CD4-positive, alpha-beta T cell (primary cell): ENCODE data around the gene MSMP. TPM values are rescaled to one million over a fixed set of nuclear protein-coding genes. Genes with fewer than 3 reads are reported as not detected.
A peak's percentile ranks its signal among the peaks of the same experiment; 100 is the strongest.

Source experiments
- ATAC-seq: fragments of 200-7000 bp; cut with Tn5 transposase; one replicate; pipeline ENCODE4 v1.10.0; 2022; ENCODE audit warnings: mild to moderate bottlenecking; ENCODE audit not compliant: poor library complexity
- CTCF ChIA-PET: fragments of 350-600 bp; sonication (Branson Sonifier 250); formaldehyde crosslinking; loops from one replicate; lab custom pipeline; 2021; ENCODE audit warnings: antibody characterized with exemption, inconsistent platforms; lab: Charles Lee
- POLR2A ChIA-PET: fragments of 350-600 bp; sonication (Branson Sonifier 250); formaldehyde crosslinking; loops from one replicate; lab custom pipeline; 2021; ENCODE audit warnings: antibody characterized with exemption, inconsistent platforms; lab: Charles Lee
- DNase-seq, 14 experiments: peaks; one replicate each; pipeline ENCODE4 v3.0.0-alpha.2; 2013 to 2020; ENCODE audit warnings: mixed read lengths in 2 of 14
- H3K27ac ChIP-seq, 2 donors: one replicate each; pipeline versions ENCODE4 v1.5.1 to v1.7.0; 2013; ENCODE audit warnings: low read length in 2 of 2, low read depth in 1 of 2, mild to moderate bottlenecking in 1 of 2
- H3K27me3 ChIP-seq, 2 experiments: 1 replicate in 1 of 2; 2 replicates in 1 of 2; pipeline versions ENCODE4 v1.6.1 to v1.7.0; 2013; ENCODE audit warnings: low read length in 2 of 2, control low read depth in 1 of 2, mild to moderate bottlenecking in 1 of 2, moderate library complexity in 1 of 2; ENCODE audit not compliant: insufficient read depth in 2 of 2, control insufficient read depth in 1 of 2
- H3K36me3 ChIP-seq: one replicate; pipeline ENCODE4 v1.6.1; 2013; ENCODE audit warnings: low read length, control low read depth; ENCODE audit not compliant: insufficient read depth
- H3K4me1 ChIP-seq: one replicate; pipeline ENCODE4 v1.6.1; 2013; ENCODE audit warnings: low read length, control low read depth; ENCODE audit not compliant: insufficient read depth
- H3K4me3 ChIP-seq: one replicate; pipeline ENCODE4 v1.5.1; 2013; ENCODE audit warnings: mild to moderate bottlenecking, low read length, moderate library complexity
- H3K9me3 ChIP-seq, 2 experiments: 1 replicate in 1 of 2; 2 replicates in 1 of 2; pipeline versions ENCODE4 v1.6.1 to v1.7.0; 2013; ENCODE audit warnings: low read length in 2 of 2, mild to moderate bottlenecking in 2 of 2, control low read depth in 1 of 2, moderate library complexity in 1 of 2; ENCODE audit not compliant: control insufficient read depth in 1 of 2, insufficient read depth in 1 of 2
- H3K27ac Mint-ChIP-seq: one replicate; pipeline ENCODE4 v1.8.0; 2020; ENCODE audit warnings: mixed read lengths
- H3K27me3 Mint-ChIP-seq: one replicate; pipeline ENCODE4 v1.8.0; 2021; ENCODE audit warnings: mixed read lengths
- H3K36me3 Mint-ChIP-seq: one replicate; pipeline ENCODE4 v1.8.0; 2021; ENCODE audit warnings: low read depth, mixed read lengths
- H3K4me1 Mint-ChIP-seq: one replicate; pipeline ENCODE4 v1.8.0; 2021; ENCODE audit warnings: low read depth, mixed read lengths
- H3K4me3 Mint-ChIP-seq: one replicate; pipeline ENCODE4 v1.8.0; 2020; ENCODE audit warnings: mild to moderate bottlenecking, mixed read lengths
- H3K9me3 Mint-ChIP-seq: one replicate; pipeline ENCODE4 v1.8.0; 2020; ENCODE audit warnings: mixed read lengths
- intact Hi-C, 2 experiments: fragments of 100-400 bp; cut with DNase I in 1 of 2; cut with micrococcal nuclease in 1 of 2; formaldehyde crosslinking; loops; one replicate each; pipeline versions ENCODE4 v1.15.1 to v1.9.0; 2023 to 2025; cut with DNase I, micrococcal nuclease
- total RNA-seq, 174 experiments: library from RNA in 2 of 174; stranded (reverse) in 2 of 174; gene quantifications; one replicate each; pipeline ENCODE4 v1.2.3 and lab custom pipeline; 2021 to 2026
- TF ChIP-seq, protein P1 (sequence below): fragments of 200-600 bp; IDR thresholded peaks from one replicate; pipeline ENCODE4 v1.8.0; 2022; ENCODE audit warnings: antibody characterized with exemption, mild to moderate bottlenecking

MSMP gene
- total RNA-seq, 2 experiments from 2014 or later: not detected

DNA sequence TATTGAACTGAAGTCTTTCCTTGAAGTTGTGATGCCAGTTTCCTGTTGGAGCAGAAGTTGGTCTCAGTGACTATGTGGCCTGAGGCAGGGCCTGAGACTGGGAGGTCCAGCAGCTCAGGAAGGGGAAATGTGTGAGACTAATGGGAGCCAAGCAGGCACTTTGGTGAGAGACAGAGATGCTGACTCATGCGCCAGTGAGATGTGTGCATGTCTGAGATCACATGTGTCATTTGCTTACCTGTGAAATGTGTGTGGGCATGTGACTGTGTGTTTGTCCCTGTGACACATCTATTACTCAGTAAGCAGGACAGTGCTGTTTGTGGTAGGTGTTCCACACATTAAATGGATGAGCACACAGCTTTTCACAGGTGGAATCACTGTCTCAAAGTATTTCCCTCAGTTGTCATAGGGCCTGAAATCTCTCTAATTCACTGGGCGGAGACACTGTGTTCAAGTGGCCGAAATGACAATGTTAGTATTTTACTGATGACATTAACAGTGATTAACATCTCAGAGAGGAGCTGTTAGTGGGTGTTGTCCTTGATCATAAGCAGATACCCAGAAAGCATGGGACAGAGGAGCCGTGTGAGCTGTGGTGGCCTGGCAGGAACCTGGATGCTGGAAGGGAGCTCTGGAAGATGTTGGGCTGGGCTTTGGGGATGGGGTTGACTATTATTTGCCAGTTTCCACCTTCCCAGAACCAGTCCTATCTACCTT lies 44.7 kb upstream of the MSMP start:
- TF ChIP-seq, protein P1, sequence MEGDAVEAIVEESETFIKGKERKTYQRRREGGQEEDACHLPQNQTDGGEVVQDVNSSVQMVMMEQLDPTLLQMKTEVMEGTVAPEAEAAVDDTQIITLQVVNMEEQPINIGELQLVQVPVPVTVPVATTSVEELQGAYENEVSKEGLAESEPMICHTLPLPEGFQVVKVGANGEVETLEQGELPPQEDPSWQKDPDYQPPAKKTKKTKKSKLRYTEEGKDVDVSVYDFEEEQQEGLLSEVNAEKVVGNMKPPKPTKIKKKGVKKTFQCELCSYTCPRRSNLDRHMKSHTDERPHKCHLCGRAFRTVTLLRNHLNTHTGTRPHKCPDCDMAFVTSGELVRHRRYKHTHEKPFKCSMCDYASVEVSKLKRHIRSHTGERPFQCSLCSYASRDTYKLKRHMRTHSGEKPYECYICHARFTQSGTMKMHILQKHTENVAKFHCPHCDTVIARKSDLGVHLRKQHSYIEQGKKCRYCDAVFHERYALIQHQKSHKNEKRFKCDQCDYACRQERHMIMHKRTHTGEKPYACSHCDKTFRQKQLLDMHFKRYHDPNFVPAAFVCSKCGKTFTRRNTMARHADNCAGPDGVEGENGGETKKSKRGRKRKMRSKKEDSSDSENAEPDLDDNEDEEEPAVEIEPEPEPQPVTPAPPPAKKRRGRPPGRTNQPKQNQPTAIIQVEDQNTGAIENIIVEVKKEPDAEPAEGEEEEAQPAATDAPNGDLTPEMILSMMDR: no peak
- POLR2A ChIA-PET: no interaction called here
- CTCF ChIA-PET: no interaction called here
- DNase-seq: peak in 1 of 14 experiments; percentile 17
- no peaks in the 10 kb centered on the region for H3K27me3 ChIP-seq
- Mint-ChIP-seq H3K27me3 (no peaks in the 10 kb centered on the region), H3K27ac (no peak overlapping the region), H3K9me3 (no peaks in the 10 kb centered on the region), H3K4me1 (no peaks in the 10 kb centered on the region), H3K36me3 (peaks cover 52% of the 10 kb centered on the region), H3K4me3 (no peak overlapping the region)
- no peak overlapping the region for H3K4me3 ChIP-seq
- intact Hi-C loops: no loop called here
- peaks cover 33% of the 10 kb centered on the region for H3K36me3 ChIP-seq
- no peaks in the 10 kb centered on the region for H3K9me3 ChIP-seq
- ATAC-seq: no peak
- no peak overlapping the region for H3K27ac ChIP-seq
- no peaks in the 10 kb centered on the region for H3K4me1 ChIP-seq

DNA sequence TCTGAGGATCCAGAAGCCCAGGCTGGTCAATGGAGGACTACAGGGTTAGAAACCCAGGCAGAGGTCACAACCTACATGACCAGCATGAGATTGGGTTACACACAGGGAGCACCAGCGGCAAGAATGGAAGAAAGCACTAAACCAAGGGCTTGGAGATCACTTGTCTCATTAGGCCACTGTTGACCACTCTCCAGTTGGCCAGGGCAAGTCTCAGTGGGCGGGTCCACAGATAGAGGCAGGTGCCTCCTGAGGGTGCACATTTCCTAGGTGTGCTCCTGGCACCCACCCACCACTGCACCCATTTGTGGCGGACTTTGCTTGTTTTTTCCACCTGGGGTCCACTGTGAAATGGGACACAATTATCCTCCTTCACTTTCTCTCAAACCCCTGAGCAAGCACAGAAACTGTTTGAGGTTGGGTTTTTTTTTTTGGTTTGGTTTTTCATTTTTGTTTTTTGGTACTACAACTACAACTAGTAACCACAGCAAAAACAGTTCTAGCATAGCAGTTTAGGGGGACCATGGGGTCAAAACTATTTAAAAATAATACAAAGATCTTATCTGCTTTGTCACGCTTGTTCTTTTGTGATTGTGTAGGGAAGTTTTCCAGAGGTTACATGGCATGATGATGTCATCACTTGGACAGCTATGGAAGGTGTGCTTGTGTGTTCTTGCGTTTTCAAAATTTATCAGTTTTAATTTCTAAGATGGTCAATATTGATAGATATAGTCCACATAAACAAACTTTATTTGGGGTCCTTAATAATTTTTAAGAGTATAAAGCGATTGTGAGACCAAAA lies 43.4 kb upstream of the MSMP start:
- Histone ChIP-seq H3K36me3 (peaks cover 37% of the 10 kb centered on the region), H3K9me3 (no peaks in the 10 kb centered on the region), H3K27me3 (no peaks in the 10 kb centered on the region), H3K27ac (no peak overlapping the region), H3K4me1 (no peaks in the 10 kb centered on the region), H3K4me3 (no peak overlapping the region)
- H3K4me3 Mint-ChIP-seq: no peak overlapping the region
- H3K36me3 Mint-ChIP-seq: peaks cover 48% of the 10 kb centered on the region
- H3K27ac Mint-ChIP-seq: no peak overlapping the region
- H3K4me1 Mint-ChIP-seq: no peaks in the 10 kb centered on the region
- H3K9me3 Mint-ChIP-seq: no peaks in the 10 kb centered on the region
- ATAC-seq (no peak), DNase-seq (no peak)
- CTCF ChIA-PET: no interaction called here
- intact Hi-C loops: no loop called here
- POLR2A ChIA-PET: no interaction called here
- TF ChIP-seq, protein P1: no peak
- no peaks in the 10 kb centered on the region for H3K27me3 Mint-ChIP-seq

DNA sequence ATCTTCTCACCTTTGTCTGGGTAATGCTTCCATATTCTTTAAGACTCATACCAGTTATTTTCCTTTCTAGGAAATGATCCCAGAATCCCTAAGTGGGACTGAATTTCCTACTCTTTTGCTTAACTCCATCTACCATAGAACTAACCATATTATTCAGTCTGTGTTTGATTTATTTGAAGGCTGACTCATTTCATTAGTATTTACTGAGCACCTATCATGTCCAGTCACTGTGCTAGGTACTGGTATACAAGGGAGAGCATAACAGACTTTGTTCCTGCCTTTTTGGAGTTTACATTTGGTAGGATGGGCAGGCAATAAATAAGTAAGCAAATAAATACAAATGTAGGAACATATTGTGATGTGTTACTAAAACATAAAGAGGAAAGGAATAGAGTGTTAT lies 41.6 kb upstream of the MSMP start:
- Mint-ChIP-seq H3K27me3 (no peaks in the 10 kb centered on the region), H3K27ac (no peak overlapping the region), H3K9me3 (no peaks in the 10 kb centered on the region), H3K4me3 (no peak overlapping the region), H3K4me1 (no peaks in the 10 kb centered on the region), H3K36me3 (peaks cover 32% of the 10 kb centered on the region)
- intact Hi-C loops: loop anchor here in 1 of 2 experiments (2.0 kb wide), 1 partner anchor 13 kb away; no protein-coding TSS in a partner anchor
- ATAC-seq (no peak), DNase-seq (no peak)
- no peak overlapping the region for H3K27ac ChIP-seq
- H3K9me3 ChIP-seq: no peaks in the 10 kb centered on the region
- H3K4me3 ChIP-seq: no peak overlapping the region
- no peaks in the 10 kb centered on the region for H3K27me3 ChIP-seq
- peaks cover 28% of the 10 kb centered on the region for H3K36me3 ChIP-seq
- ChIA-PET POLR2A (no interaction called here), CTCF (no interaction called here)
- TF ChIP-seq, protein P1: no peak
- peaks cover under 1% of the 10 kb centered on the region for H3K4me1 ChIP-seq
